Measurements from ENCODE around the gene TTC34.
A peak's percentile ranks its signal among the peaks of the same experiment; 100 is the strongest.

TTC34 gene

GRCh38 chr1:2644171-2644570 lies 157.3 kb downstream of the TTC34 start:
- H3K27me3 ChIP-seq, result peaks cover 18% of the 10 kb centered on the region
- no peaks in the 10 kb centered on the region for H3K9me3 ChIP-seq
- no peak overlapping the region for H3K27ac ChIP-seq
- no peak overlapping the region for H3K4me3 ChIP-seq (ENCODE audit: low read depth in 1 of 2, low read length in 1 of 2)
- TF ChIP-seq, protein P1, sequence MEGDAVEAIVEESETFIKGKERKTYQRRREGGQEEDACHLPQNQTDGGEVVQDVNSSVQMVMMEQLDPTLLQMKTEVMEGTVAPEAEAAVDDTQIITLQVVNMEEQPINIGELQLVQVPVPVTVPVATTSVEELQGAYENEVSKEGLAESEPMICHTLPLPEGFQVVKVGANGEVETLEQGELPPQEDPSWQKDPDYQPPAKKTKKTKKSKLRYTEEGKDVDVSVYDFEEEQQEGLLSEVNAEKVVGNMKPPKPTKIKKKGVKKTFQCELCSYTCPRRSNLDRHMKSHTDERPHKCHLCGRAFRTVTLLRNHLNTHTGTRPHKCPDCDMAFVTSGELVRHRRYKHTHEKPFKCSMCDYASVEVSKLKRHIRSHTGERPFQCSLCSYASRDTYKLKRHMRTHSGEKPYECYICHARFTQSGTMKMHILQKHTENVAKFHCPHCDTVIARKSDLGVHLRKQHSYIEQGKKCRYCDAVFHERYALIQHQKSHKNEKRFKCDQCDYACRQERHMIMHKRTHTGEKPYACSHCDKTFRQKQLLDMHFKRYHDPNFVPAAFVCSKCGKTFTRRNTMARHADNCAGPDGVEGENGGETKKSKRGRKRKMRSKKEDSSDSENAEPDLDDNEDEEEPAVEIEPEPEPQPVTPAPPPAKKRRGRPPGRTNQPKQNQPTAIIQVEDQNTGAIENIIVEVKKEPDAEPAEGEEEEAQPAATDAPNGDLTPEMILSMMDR (IDR thresholded peaks at IDR 0.05), result no peak
- H3K4me1 ChIP-seq (ENCODE audit: control insufficient read depth in 1 of 2, insufficient read depth in 1 of 2, low read depth in 1 of 2, low read length in 1 of 2), result peaks cover 7 to 15% of the 10 kb centered on the region in 2 experiments
- no peaks in the 10 kb centered on the region for H3K36me3 ChIP-seq

GRCh38 chr1:2643414-2644077 lies 157.9 kb downstream of the TTC34 start:
- H3K27ac ChIP-seq, result peak overlapping the region; percentile 73
- TF ChIP-seq, protein P1 (IDR thresholded peaks at IDR 0.05), result no peak
- H3K4me1 ChIP-seq (ENCODE audit: control insufficient read depth in 1 of 2, insufficient read depth in 1 of 2, low read depth in 1 of 2, low read length in 1 of 2), result peaks cover 7 to 15% of the 10 kb centered on the region in 2 experiments
- H3K27me3 ChIP-seq, result peaks cover 21% of the 10 kb centered on the region
- no peaks in the 10 kb centered on the region for H3K9me3 ChIP-seq
- no peaks in the 10 kb centered on the region for H3K36me3 ChIP-seq
- H3K4me3 ChIP-seq (ENCODE audit: low read depth in 1 of 2, low read length in 1 of 2), result peak overlapping the region; percentile 69 to 90

GRCh38 chr1:2642560-2643413 lies 158.7 kb downstream of the TTC34 start:
- Histone ChIP-seq H3K4me3 (ENCODE audit: low read depth in 1 of 2, low read length in 1 of 2) (peak overlapping the region; percentile 69 to 90), H3K27me3 (peaks cover 25% of the 10 kb centered on the region), H3K36me3 (no peaks in the 10 kb centered on the region), H3K9me3 (no peaks in the 10 kb centered on the region), H3K27ac (peak overlapping the region; percentile 73), H3K4me1 (ENCODE audit: control insufficient read depth in 1 of 2, insufficient read depth in 1 of 2, low read depth in 1 of 2, low read length in 1 of 2) (peaks cover 7 to 15% of the 10 kb centered on the region in 2 experiments)
- TF ChIP-seq, protein P1 (IDR thresholded peaks at IDR 0.05), result no peak

DNA sequence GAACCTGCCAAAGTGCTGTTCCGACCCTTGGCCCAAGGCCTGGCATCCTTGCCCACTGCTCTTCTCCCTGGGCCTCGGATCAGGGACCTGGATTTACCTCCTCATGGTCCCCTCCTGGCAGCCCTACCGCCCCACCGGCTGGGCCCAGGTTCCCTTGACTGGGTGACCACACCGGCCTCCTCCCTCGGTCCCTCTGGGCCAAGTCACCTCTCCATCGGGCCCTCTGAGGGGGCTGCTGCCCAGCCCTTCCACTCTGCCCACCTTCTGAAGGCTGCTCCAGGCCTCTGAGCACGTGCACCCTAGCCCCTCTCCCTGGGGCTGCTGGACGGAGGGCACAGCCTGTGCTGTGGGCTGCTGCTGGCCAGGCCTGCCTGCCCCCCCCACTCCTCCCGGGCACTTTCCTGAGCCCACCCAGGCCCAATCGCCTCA lies 159.3 kb downstream of the TTC34 start:
- H3K4me3 ChIP-seq (ENCODE audit: low read depth in 1 of 2, low read length in 1 of 2), result peak overlapping the region; percentile 69 to 90
- H3K36me3 ChIP-seq, result no peaks in the 10 kb centered on the region
- H3K27me3 ChIP-seq, result peaks cover 25% of the 10 kb centered on the region
- H3K4me1 ChIP-seq (ENCODE audit: control insufficient read depth in 1 of 2, insufficient read depth in 1 of 2, low read depth in 1 of 2, low read length in 1 of 2), result peaks cover 7 to 15% of the 10 kb centered on the region in 2 experiments
- H3K27ac ChIP-seq, result peak overlapping the region; percentile 73
- TF ChIP-seq, protein P1 (IDR thresholded peaks at IDR 0.05), result no peak
- H3K9me3 ChIP-seq, result peaks cover 2% of the 10 kb centered on the region

DNA sequence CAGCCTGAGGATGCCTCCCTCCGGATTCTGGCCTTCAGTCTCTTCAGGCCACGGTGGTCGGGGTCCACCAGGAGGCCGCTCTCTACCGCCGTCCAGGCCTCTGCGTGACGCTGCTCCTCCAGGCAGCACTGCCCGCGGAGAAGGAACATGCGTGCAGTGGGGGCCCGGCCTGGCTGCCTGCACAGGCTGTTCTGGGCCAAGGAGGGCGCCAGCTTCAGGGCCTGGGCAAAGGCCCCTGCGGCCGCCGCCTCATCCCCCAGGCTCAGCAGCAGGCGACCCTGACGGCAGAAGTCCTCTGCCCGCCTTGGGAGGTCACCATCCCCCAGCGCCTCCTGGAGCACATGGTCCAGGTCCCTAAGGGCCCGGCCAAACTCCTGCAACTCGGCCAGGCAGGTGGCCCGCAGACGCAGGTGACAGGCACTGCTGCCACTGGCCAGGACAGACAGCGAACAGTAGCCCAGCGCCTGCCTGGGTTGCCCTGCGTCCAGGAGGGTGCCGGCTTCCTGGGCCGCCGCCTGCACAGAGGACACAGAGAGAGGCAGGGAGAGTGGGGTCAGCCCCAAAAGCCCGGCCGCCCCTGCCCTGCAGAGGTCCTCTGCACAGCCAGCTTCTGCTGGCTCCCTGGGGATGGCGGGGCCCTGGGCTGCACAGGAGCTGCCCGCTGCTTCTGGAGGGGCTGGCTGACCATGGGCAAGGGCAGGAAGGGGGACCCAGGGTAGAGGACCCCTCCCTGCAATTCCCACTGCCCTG lies 159.9 kb downstream of the TTC34 start:
- TF ChIP-seq, protein P1 (IDR thresholded peaks at IDR 0.05), result no peak
- H3K4me3 ChIP-seq (ENCODE audit: low read depth in 1 of 2, low read length in 1 of 2), result peak overlapping the region in 1 of 2 experiments; percentile 69
- no peak overlapping the region for H3K27ac ChIP-seq
- H3K9me3 ChIP-seq, result peaks cover 8% of the 10 kb centered on the region
- no peaks in the 10 kb centered on the region for H3K36me3 ChIP-seq
- peaks cover 25% of the 10 kb centered on the region for H3K27me3 ChIP-seq
- peaks cover 7 to 15% of the 10 kb centered on the region in 2 experiments for H3K4me1 ChIP-seq (ENCODE audit: control insufficient read depth in 1 of 2, insufficient read depth in 1 of 2, low read depth in 1 of 2, low read length in 1 of 2)

Measured in neutrophil (primary cell).